BE2C (cell line): ENCODE data around the gene PAX2. TPM values are rescaled to one million over a fixed set of nuclear protein-coding genes. Genes with fewer than 3 reads are reported as not detected.
A peak's percentile ranks its signal among the peaks of the same experiment; 100 is the strongest.
"Not testable (repeated sequence)": the region's sequence is repeated elsewhere in the genome, so short reads cannot be mapped to it uniquely, and the experiment has no call there.

Experiments
- DNase-seq: peaks from one replicate; pipeline ENCODE4 v3.0.0-alpha.2; 2020
- H3K27me3 ChIP-seq: fragments of 250-450 bp; sonication (Bioruptor Pico); 2 replicates; pipeline ENCODE4 v1.5.1; 2020; ENCODE audit warnings: mild to moderate bottlenecking
- H3K36me3 ChIP-seq: fragments of 250-450 bp; sonication (Bioruptor Pico); 2 replicates; pipeline ENCODE4 v1.5.1; 2020; ENCODE audit warnings: mild to moderate bottlenecking
- H3K4me1 ChIP-seq: fragments of 250-450 bp; sonication (Bioruptor Pico); 2 replicates; pipeline ENCODE4 v1.5.1; 2020
- H3K4me3 ChIP-seq: 2 replicates; pipeline ENCODE4 v1.5.1; 2011; ENCODE audit warnings: low read depth, low read length
- H3K9me3 ChIP-seq: fragments of 250-450 bp; sonication (Bioruptor Pico); 2 replicates; pipeline ENCODE4 v1.5.1; 2020
- CTCF ChIP-seq: IDR thresholded peaks from 2 replicates; pipeline ENCODE4 v1.5.1; 2012; ENCODE audit warnings: mild to moderate bottlenecking, low read depth, low read length
- polyA plus RNA-seq: library from polyadenylated mRNA; unstranded; fragments of >200 nt; gene quantifications from one replicate; pipeline ENCODE4 v1.2.1, GENCODE V29; 2012; ENCODE audit warnings: low read depth, missing spikeins; ENCODE audit not compliant: insufficient read length, insufficient read depth

The PAX2 gene
- not detected for polyA plus RNA-seq

- H3K36me3 ChIP-seq, result no peaks in the 10 kb centered on the region
Observed at GRCh38 chr10:100744987-100745881, at the start of gene PAX2. TSS of gene PAX2 (plus strand) at chr10:100745582. CDS start at chr10:100746261, 679 bp downstream.

GRCh38 chr10:100696477-100696901, 48.9 kb upstream of the PAX2 start:
- no peak overlapping the region for H3K4me3 ChIP-seq
- TF ChIP-seq CTCF, result no peak
- no peaks in the 10 kb centered on the region for H3K4me1 ChIP-seq
- H3K27me3 ChIP-seq, result no peaks in the 10 kb centered on the region
- H3K9me3 ChIP-seq, result no peaks in the 10 kb centered on the region
- DNase-seq, result no peak
- H3K36me3 ChIP-seq, result no peaks in the 10 kb centered on the region

More at GRCh38 chr10:100744987-100745881, at the start of gene PAX2:
- no peaks in the 10 kb centered on the region for H3K4me1 ChIP-seq
- TF ChIP-seq CTCF, result no peak
- H3K27me3 ChIP-seq, result peaks cover 95% of the 10 kb centered on the region
- H3K4me3 ChIP-seq, result no peak within 1 kb of the TSS
- DNase-seq, result no peak
- no peaks in the 10 kb centered on the region for H3K9me3 ChIP-seq

GRCh38 chr10:100697070-100697469, 48.3 kb upstream of the PAX2 start:
- no peak for DNase-seq
- no peaks in the 10 kb centered on the region for H3K4me1 ChIP-seq
- no peaks in the 10 kb centered on the region for H3K36me3 ChIP-seq
- H3K27me3 ChIP-seq, result no peaks in the 10 kb centered on the region
- H3K9me3 ChIP-seq, result no peaks in the 10 kb centered on the region
- TF ChIP-seq CTCF, result no peak
- no peak overlapping the region for H3K4me3 ChIP-seq

GRCh38 chr10:100697631-100698030, 47.8 kb upstream of the PAX2 start:
- no peaks in the 10 kb centered on the region for H3K9me3 ChIP-seq
- H3K4me1 ChIP-seq, result no peaks in the 10 kb centered on the region
- no peaks in the 10 kb centered on the region for H3K36me3 ChIP-seq
- H3K4me3 ChIP-seq, result no peak overlapping the region
- DNase-seq, result no peak
- TF ChIP-seq CTCF, result no peak
- no peaks in the 10 kb centered on the region for H3K27me3 ChIP-seq

- H3K27me3 ChIP-seq, result not testable (repeated sequence)
Observed at GRCh38 chr10:100701704-100702103, 43.7 kb upstream of the PAX2 start.

GRCh38 chr10:100705139-100705538, 40.2 kb upstream of the PAX2 start:
- no peaks in the 10 kb centered on the region for H3K9me3 ChIP-seq
- H3K36me3 ChIP-seq, result no peaks in the 10 kb centered on the region
- no peak for DNase-seq
- H3K4me3 ChIP-seq, result no peak overlapping the region
- H3K27me3 ChIP-seq, result no peaks in the 10 kb centered on the region
- TF ChIP-seq CTCF, result peak; percentile 22; the same call in 1 of the 2 replicates
- peaks cover 6% of the 10 kb centered on the region for H3K4me1 ChIP-seq

More at GRCh38 chr10:100701704-100702103, 43.7 kb upstream of the PAX2 start:
- H3K9me3 ChIP-seq, H3K4me1 ChIP-seq, DNase-seq, H3K36me3 ChIP-seq, H3K4me3 ChIP-seq: not testable (repeated sequence)
